Loucy (cell line): Measurements from ENCODE around the gene JOSD1.

Experiments used
- CTCF ChIP-seq: fragments of 200-600 bp; sonication (generic); conservative IDR thresholded peaks from 2 replicates; pipeline ENCODE4 v1.5.1; 2014; ENCODE audit warnings: mild to moderate bottlenecking, antibody characterized with exemption, low read length
- EZH2phosphoT487 ChIP-seq: fragments of 200-600 bp; IDR thresholded peaks from 2 replicates; pipeline ENCODE4 v1.6.1; 2018; ENCODE audit warnings: antibody characterized with exemption, mild to moderate bottlenecking, moderate library complexity, borderline replicate concordance

- TF ChIP-seq CTCF (no peak), EZH2phosphoT487 (no peak)
These were observed 6.6 kb upstream of the JOSD1 start for GRCh38 chr22:38707346-38707745.
